ENCODE results near the gene MAEA. TPM values are rescaled to one million over a fixed set of nuclear protein-coding genes. Genes with fewer than 3 reads are reported as not detected.
A peak's percentile ranks its signal among the peaks of the same experiment; 100 is the strongest.

Gene MAEA
- total RNA-seq, result 63.8 and 66.6 TPM in 2 replicates
- polyA plus RNA-seq, result 69.6 and 73.2 TPM in 2 replicates

DNA sequence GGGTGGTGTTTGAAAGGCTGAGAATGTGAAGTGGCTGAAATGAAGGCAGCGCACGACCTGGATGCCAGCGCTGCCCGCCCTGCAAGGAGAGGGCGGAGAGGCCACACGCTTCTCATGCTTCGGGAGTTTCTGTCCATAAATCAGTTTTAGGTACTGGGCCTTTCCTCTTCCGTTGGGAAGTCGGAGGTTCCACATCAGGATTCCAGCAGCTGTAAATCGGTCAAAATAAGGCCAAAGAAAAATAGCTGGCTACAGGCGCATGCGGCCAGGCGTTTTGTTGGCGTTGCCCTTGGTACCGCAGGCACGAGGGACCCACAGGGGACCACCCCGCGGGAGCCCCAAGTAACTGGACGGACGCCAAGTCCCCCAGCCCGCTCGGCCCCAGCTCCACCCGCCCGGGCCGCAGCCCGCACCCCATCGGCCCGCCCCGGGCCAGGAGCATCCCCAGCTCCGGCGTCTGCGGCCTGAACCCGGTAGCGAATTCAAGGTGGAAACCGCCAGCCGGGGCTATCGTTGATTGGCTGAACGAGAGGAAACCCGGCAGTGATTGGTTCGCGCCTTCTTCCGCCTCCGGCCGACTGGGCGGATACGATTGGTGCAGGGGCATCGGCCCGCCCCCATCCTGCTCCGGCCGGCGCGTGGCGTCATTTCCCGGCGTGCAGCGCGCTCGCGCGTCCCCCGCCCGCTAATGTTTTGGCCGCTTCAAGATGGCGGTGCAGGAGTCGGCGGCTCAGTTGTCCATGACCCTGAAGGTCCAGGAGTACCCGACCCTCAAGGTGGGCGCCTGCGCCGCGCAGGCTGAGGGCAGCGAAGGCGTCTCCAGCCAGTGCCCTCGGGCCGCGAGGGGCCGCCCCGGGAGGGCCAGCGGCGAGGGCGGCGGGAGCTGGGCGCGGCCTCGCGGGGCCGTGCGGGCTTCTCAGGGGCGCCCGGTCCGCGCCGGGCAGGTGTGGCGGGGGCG lies at the start of gene MAEA:
Gene MAEA (plus strand): TSS at position 685 of the 958 bp plus-strand sequence. CDS start 23 bp downstream, at position 708.
- H3K4me1 ChIP-seq (ENCODE audit: insufficient read depth), result peaks cover 19% of the 10 kb centered on the region
- 1% methylated on average over 61 of the region's 95 CpGs for WGBS (ENCODE audit: low lambda C conversion rate, missing lambda C conversion rate)
- no peaks in the 10 kb centered on the region for H3K9me2 ChIP-seq (replicated peaks; ENCODE audit: insufficient read depth)
- peak within 1 kb of the TSS; percentile 95 for H3K4me3 ChIP-seq
- H2AFZ ChIP-seq, result peak within 1 kb of the TSS; percentile 47
- H4K20me1 ChIP-seq (ENCODE audit: insufficient read depth, poor library complexity, severe bottlenecking), result peaks cover 43% of the 10 kb centered on the region
- H3K27me3 ChIP-seq, result no peaks in the 10 kb centered on the region
- H3K79me2 ChIP-seq, result peaks cover 51% of the 10 kb centered on the region
- peak; percentile 99 for DNase-seq (ENCODE audit: low spot score)
- no peaks in the 10 kb centered on the region for H3K36me3 ChIP-seq (replicated peaks; ENCODE audit: insufficient read depth, low read depth)
- H3K9me3 ChIP-seq (ENCODE audit: low read depth), result no peaks in the 10 kb centered on the region
- peak within 1 kb of the TSS; percentile 95 for H3K4me2 ChIP-seq
- TF ChIP-seq EZH2 (IDR thresholded peaks at IDR 0.05; ENCODE audit: borderline replicate concordance), result no peak
- TF ChIP-seq, protein P1, sequence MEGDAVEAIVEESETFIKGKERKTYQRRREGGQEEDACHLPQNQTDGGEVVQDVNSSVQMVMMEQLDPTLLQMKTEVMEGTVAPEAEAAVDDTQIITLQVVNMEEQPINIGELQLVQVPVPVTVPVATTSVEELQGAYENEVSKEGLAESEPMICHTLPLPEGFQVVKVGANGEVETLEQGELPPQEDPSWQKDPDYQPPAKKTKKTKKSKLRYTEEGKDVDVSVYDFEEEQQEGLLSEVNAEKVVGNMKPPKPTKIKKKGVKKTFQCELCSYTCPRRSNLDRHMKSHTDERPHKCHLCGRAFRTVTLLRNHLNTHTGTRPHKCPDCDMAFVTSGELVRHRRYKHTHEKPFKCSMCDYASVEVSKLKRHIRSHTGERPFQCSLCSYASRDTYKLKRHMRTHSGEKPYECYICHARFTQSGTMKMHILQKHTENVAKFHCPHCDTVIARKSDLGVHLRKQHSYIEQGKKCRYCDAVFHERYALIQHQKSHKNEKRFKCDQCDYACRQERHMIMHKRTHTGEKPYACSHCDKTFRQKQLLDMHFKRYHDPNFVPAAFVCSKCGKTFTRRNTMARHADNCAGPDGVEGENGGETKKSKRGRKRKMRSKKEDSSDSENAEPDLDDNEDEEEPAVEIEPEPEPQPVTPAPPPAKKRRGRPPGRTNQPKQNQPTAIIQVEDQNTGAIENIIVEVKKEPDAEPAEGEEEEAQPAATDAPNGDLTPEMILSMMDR (IDR thresholded peaks at IDR 0.05; ENCODE audit: poor library complexity), result no peak
- no peak for TF ChIP-seq EZH2phosphoT487 (IDR thresholded peaks at IDR 0.05; ENCODE audit: low read depth, severe bottlenecking, unreplicated experiment)
- peak within 1 kb of the TSS; percentile 87 for H3K27ac ChIP-seq

DNA sequence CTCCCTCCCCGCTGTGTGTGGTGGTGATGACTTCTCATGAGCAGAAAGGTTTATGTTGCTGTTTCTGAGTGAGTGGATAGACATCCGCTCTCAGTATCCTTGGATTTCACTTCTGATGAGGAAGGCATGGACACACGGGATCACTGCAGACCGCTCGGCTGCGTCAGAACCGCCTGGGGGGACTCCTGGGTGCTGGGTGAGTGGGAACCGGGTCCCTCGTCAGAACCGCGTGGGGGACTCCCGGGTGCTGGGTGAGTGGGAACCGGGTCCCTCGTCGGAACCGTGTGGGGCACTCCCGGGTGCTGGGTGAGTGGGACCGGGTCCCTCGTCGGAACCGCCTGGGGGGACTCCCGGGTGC lies 49.8 kb upstream of the MAEA start:
- no peaks in the 10 kb centered on the region for H3K9me3 ChIP-seq (ENCODE audit: low read depth)
- peaks cover 75% of the 10 kb centered on the region for H3K79me2 ChIP-seq
- TF ChIP-seq EZH2phosphoT487 (IDR thresholded peaks at IDR 0.05; ENCODE audit: low read depth, severe bottlenecking, unreplicated experiment), result no peak
- TF ChIP-seq, protein P1 (IDR thresholded peaks at IDR 0.05; ENCODE audit: poor library complexity), result no peak
- TF ChIP-seq EZH2 (IDR thresholded peaks at IDR 0.05; ENCODE audit: borderline replicate concordance), result no peak
- no peak overlapping the region for H3K4me3 ChIP-seq
- H3K27ac ChIP-seq, result no peak overlapping the region
- H2AFZ ChIP-seq, result no peak overlapping the region
- H3K4me2 ChIP-seq, result no peak overlapping the region
- 98% methylated on average over 14 of the region's 22 CpGs for WGBS (ENCODE audit: low lambda C conversion rate, missing lambda C conversion rate)
- no peaks in the 10 kb centered on the region for H3K27me3 ChIP-seq
- no peak for DNase-seq (ENCODE audit: low spot score)
- no peaks in the 10 kb centered on the region for H3K9me2 ChIP-seq (replicated peaks; ENCODE audit: insufficient read depth)
- peaks cover 65% of the 10 kb centered on the region for H4K20me1 ChIP-seq (ENCODE audit: insufficient read depth, poor library complexity, severe bottlenecking)
- H3K4me1 ChIP-seq (ENCODE audit: insufficient read depth), result peaks cover 9% of the 10 kb centered on the region
- H3K36me3 ChIP-seq (replicated peaks; ENCODE audit: insufficient read depth, low read depth), result no peaks in the 10 kb centered on the region

DNA sequence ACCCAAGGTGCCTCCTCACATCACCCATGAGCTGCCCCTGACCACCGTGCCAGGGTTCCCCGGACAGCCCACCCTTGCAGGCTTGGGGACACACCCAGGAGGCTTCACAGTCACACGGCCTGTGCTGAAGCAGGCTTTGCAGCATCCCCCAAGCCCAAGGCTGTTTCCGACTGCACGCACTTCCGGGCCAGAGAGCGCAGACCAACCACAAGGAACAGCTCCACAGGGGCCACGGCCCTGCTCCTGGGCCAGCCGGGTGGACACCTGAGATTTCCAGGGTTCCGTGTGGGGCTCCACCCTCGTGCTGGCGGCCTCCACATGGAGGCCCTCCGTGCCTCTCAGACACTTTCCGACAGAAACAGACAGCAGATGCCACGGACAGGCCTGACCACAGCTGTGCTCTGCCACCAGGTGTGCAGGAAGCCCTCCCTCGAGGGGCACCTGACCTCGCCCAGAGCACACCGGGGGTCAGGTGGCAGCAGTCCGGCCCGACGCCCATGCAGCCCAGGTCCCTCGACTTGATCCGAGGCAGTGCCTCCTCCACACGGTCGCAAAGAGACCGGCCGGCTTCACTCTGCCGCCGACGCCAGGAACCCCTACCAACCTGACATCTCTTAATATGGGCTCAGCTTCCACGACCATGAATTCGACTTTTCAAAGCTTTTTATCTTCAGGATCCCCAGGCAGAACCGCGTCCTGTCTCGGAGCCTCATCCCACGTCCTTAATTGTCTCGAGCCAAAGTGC lies 48.8 kb upstream of the MAEA start:
- no peaks in the 10 kb centered on the region for H3K27me3 ChIP-seq
- TF ChIP-seq EZH2phosphoT487 (IDR thresholded peaks at IDR 0.05; ENCODE audit: low read depth, severe bottlenecking, unreplicated experiment) (no peak), EZH2 (IDR thresholded peaks at IDR 0.05; ENCODE audit: borderline replicate concordance) (no peak)
- TF ChIP-seq, protein P1 (IDR thresholded peaks at IDR 0.05; ENCODE audit: poor library complexity), result no peak
- H3K9me2 ChIP-seq (replicated peaks; ENCODE audit: insufficient read depth), result no peaks in the 10 kb centered on the region
- no peaks in the 10 kb centered on the region for H3K36me3 ChIP-seq (replicated peaks; ENCODE audit: insufficient read depth, low read depth)
- H3K4me2 ChIP-seq, result no peak overlapping the region
- peaks cover 12% of the 10 kb centered on the region for H3K4me1 ChIP-seq (ENCODE audit: insufficient read depth)
- no peak overlapping the region for H3K27ac ChIP-seq
- no peak overlapping the region for H3K4me3 ChIP-seq
- peaks cover 75% of the 10 kb centered on the region for H4K20me1 ChIP-seq (ENCODE audit: insufficient read depth, poor library complexity, severe bottlenecking)
- 90% methylated on average over 37 of the region's 37 CpGs for WGBS (ENCODE audit: low lambda C conversion rate, missing lambda C conversion rate)
- no peak overlapping the region for H2AFZ ChIP-seq
- no peak for DNase-seq (ENCODE audit: low spot score)
- H3K79me2 ChIP-seq, result peaks cover 77% of the 10 kb centered on the region
- H3K9me3 ChIP-seq (ENCODE audit: low read depth), result no peaks in the 10 kb centered on the region
